Panc1 (cell line): ENCODE results near the gene PPM1H. TPM values are rescaled to one million over a fixed set of nuclear protein-coding genes. Genes with fewer than 3 reads are reported as not detected.

Source experiments
- ATAC-seq: fragments of 200-7000 bp; cut with Tn5 transposase; 2 replicates; pipeline ENCODE4 v1.9.1; 2020; ENCODE audit warnings: mild to moderate bottlenecking, moderate library complexity
- BruUV-seq: library from RNA; stranded (reverse); fragments of 400-500 nt; replicated peaks from 2 replicates; lab custom pipeline; 2021; lab: Mats Ljungman, UMichigan
- CTCF ChIA-PET: fragments of 300-600 bp; sonication (Branson Sonifier 250); formaldehyde crosslinking; loops from one replicate; lab custom pipeline; 2022; ENCODE audit warnings: antibody characterized with exemption; lab: Charles Lee
- POLR2A ChIA-PET: fragments of 300-600 bp; sonication (Branson Sonifier 250); formaldehyde crosslinking; loops from one replicate; lab custom pipeline; 2022; ENCODE audit warnings: antibody characterized with exemption; lab: Charles Lee
- DNase-seq: peaks from one replicate; pipeline ENCODE4 v3.0.0-alpha.2; 2010; ENCODE audit warnings: low read depth, low spot score
- H3K27ac ChIP-seq: 2 replicates; pipeline ENCODE4 v1.5.1; 2011; ENCODE audit warnings: mild to moderate bottlenecking, low read length, inconsistent platforms
- H3K27me3 ChIP-seq: fragments of 200-500 bp; sonication (Bioruptor generic); 2 replicates; pipeline ENCODE4 v1.6.0; 2014; ENCODE audit warnings: low read length, inconsistent platforms; ENCODE audit not compliant: control insufficient read depth, insufficient read depth
- H3K36me3 ChIP-seq: fragments of 200-500 bp; sonication (Bioruptor generic); 2 replicates; pipeline ENCODE4 v1.5.1; 2014; ENCODE audit warnings: inconsistent platforms, mild to moderate bottlenecking, low read length, moderate library complexity; ENCODE audit not compliant: control insufficient read depth, insufficient read depth
- H3K4me1 ChIP-seq: 2 replicates; pipeline ENCODE4 v1.5.1; 2011; ENCODE audit warnings: inconsistent platforms, mild to moderate bottlenecking, low read length, moderate library complexity; ENCODE audit not compliant: control insufficient read depth, insufficient read depth
- H3K4me3 ChIP-seq, 2 experiments: 2 replicates each; pipeline ENCODE4 v1.5.1; 2011 to 2012; ENCODE audit warnings: low read depth in 2 of 2, low read length in 2 of 2, mild to moderate bottlenecking in 2 of 2, inconsistent platforms in 1 of 2, moderate library complexity in 1 of 2
- H3K9me3 ChIP-seq: fragments of 200-500 bp; sonication (Bioruptor generic); 2 replicates; pipeline ENCODE4 v1.5.1; 2014; ENCODE audit warnings: low read depth, mild to moderate bottlenecking, inconsistent platforms, low read length, moderate library complexity; ENCODE audit not compliant: control insufficient read depth, insufficient read depth
- CTCF ChIP-seq: fragments of 450-650 bp; IDR thresholded peaks from 2 replicates; pipeline ENCODE4 v1.5.1; 2017; ENCODE audit warnings: mild to moderate bottlenecking
- POLR2AphosphoS5 ChIP-seq: IDR thresholded peaks from 2 replicates; pipeline ENCODE4 v1.6.1; 2012; ENCODE audit warnings: mild to moderate bottlenecking, low read depth, low read length, moderate library complexity
- REST ChIP-seq, 2 experiments: IDR thresholded peaks; 2 replicates each; pipeline ENCODE4 v1.6.1; 2011 to 2012; ENCODE audit warnings: low read depth in 2 of 2, control low read depth in 1 of 2, low read length in 1 of 2, mild to moderate bottlenecking in 1 of 2, moderate library complexity in 1 of 2; ENCODE audit not compliant: insufficient read depth in 1 of 2
- SIN3A ChIP-seq: IDR thresholded peaks from 2 replicates; pipeline ENCODE4 v1.6.1; 2012; ENCODE audit warnings: low read depth, mild to moderate bottlenecking, low read length, moderate library complexity, borderline replicate concordance; ENCODE audit not compliant: insufficient read depth
- TCF7L2 ChIP-seq: IDR thresholded peaks from 2 replicates; pipeline ENCODE4 v1.6.1; 2011; ENCODE audit warnings: mild to moderate bottlenecking, low read depth, low read length, inconsistent platforms
- in situ Hi-C: cut with HindIII; loops from 2 replicates; pipeline ENCODE4 v1.10.0; 2016; ENCODE audit warnings: low sequenced_read_pairs, low pct_unique_long_range_greater_than_20kb
- intact Hi-C: fragments of 100-400 bp; cut with micrococcal nuclease; formaldehyde crosslinking; loops from one replicate; pipeline ENCODE4 v1.10.0; 2022; ENCODE audit not compliant: unreplicated experiment
- total RNA-seq: library from RNA; stranded (reverse); gene quantifications from one replicate; pipeline ENCODE4 v1.2.1, GENCODE V29; 2021; ENCODE audit not compliant: unreplicated experiment

The PPM1H gene
- total RNA-seq, 1 experiment from 2014 or later = 22.9 TPM

GRCh38 chr12:62963486-62964041, 28.6 kb upstream of the PPM1H start:
- CTCF ChIA-PET = no interaction called here
- Histone ChIP-seq H3K27ac (no peak overlapping the region), H3K36me3 (no peaks in the 10 kb centered on the region), H3K4me3 (no peak overlapping the region), H3K9me3 (no peaks in the 10 kb centered on the region), H3K4me1 (no peaks in the 10 kb centered on the region), H3K27me3 (peaks cover 2% of the 10 kb centered on the region; the same call in 1 of the 2 replicates)
- POLR2A ChIA-PET = no interaction called here
- no peak for DNase-seq
- in situ Hi-C loops (no loop called here), intact Hi-C loops (no loop called here)
- TF ChIP-seq CTCF = no peak
- TF ChIP-seq REST (IDR thresholded peaks at IDR 0.05; ENCODE audit: insufficient read depth in 1 of 2, low read depth in 2 of 2, low read length in 1 of 2) = no peak
- TF ChIP-seq POLR2AphosphoS5 = no peak
- no peak for TF ChIP-seq TCF7L2
- no peak for TF ChIP-seq SIN3A
- no peak for ATAC-seq
- no TSS peak for BruUV-seq

GRCh38 chr12:62960324-62960723, 25.4 kb upstream of the PPM1H start:
- POLR2A ChIA-PET = no interaction called here
- H3K9me3 ChIP-seq = no peaks in the 10 kb centered on the region
- CTCF ChIA-PET = no interaction called here

More at GRCh38 chr12:62960324-62960723, 25.4 kb upstream of the PPM1H start:
- in situ Hi-C loops (no loop called here), intact Hi-C loops (no loop called here)
- Histone ChIP-seq H3K36me3 (no peaks in the 10 kb centered on the region), H3K27ac (no peak overlapping the region), H3K27me3 (no peaks in the 10 kb centered on the region), H3K4me1 (no peaks in the 10 kb centered on the region), H3K4me3 (no peak overlapping the region)
- no TSS peak for BruUV-seq
- DNase-seq = no peak
- TF ChIP-seq TCF7L2 = no peak
- no peak for TF ChIP-seq CTCF
- no peak for TF ChIP-seq POLR2AphosphoS5
- no peak for TF ChIP-seq REST (IDR thresholded peaks at IDR 0.05; ENCODE audit: insufficient read depth in 1 of 2, low read depth in 2 of 2, low read length in 1 of 2)
- TF ChIP-seq SIN3A = no peak
- no peak for ATAC-seq
